Spleen (tissue), 11 donors: ENCODE results near the gene SEL1L3. TPM values are rescaled to one million over a fixed set of nuclear protein-coding genes. Genes with fewer than 3 reads are reported as not detected.

Source experiments
- DNase-seq: peaks from one replicate; pipeline ENCODE4 v3.0.0-alpha.2; 2020
- H3K27ac ChIP-seq, 8 donors: fragments of 200-600 bp; sonication (generic) in 7 of 8; 1 replicate in 4 of 8; 2 replicates in 4 of 8; pipeline versions ENCODE4 v1.5.0 to v1.8.0; 2016 to 2021; ENCODE audit warnings: inconsistent platforms in 4 of 8, mild to moderate bottlenecking in 4 of 8, moderate library complexity in 1 of 8
- H3K27me3 ChIP-seq, 7 donors: fragments of 200-600 bp; sonication (generic) in 6 of 7; replicated peaks in 1 of 7; 1 replicate in 4 of 7; 2 replicates in 3 of 7; pipeline versions ENCODE4 v1.5.0 to v1.8.0; 2016 to 2021; ENCODE audit warnings: inconsistent platforms in 3 of 7, mild to moderate bottlenecking in 1 of 7
- H3K36me3 ChIP-seq, 6 donors: fragments of 200-600 bp; sonication (generic) in 5 of 6; 1 replicate in 4 of 6; 2 replicates in 2 of 6; pipeline versions ENCODE4 v1.5.0 to v1.8.0; 2016 to 2021; ENCODE audit warnings: inconsistent platforms in 2 of 6
- H3K4me1 ChIP-seq, 6 donors: fragments of 200-600 bp; sonication (generic) in 5 of 6; 1 replicate in 3 of 6; 2 replicates in 3 of 6; pipeline versions ENCODE4 v1.5.0 to v1.8.0; 2016 to 2021; ENCODE audit warnings: inconsistent platforms in 3 of 6
- H3K4me3 ChIP-seq, 8 donors: fragments of 200-600 bp; sonication (generic) in 7 of 8; 1 replicate in 4 of 8; 2 replicates in 4 of 8; pipeline versions ENCODE4 v1.5.0 to v1.8.0; 2016 to 2021; ENCODE audit warnings: inconsistent platforms in 4 of 8, mild to moderate bottlenecking in 4 of 8, moderate library complexity in 2 of 8
- H3K9me3 ChIP-seq, 8 donors: fragments of 200-600 bp; sonication (generic) in 7 of 8; 1 replicate in 4 of 8; 2 replicates in 4 of 8; pipeline versions ENCODE4 v1.5.0 to v1.8.0; 2016 to 2021; ENCODE audit warnings: inconsistent platforms in 4 of 8
- CTCF ChIP-seq, 11 experiments: fragments of 200-600 bp in 7 of 11; fragments of 450-650 bp in 4 of 11; sonication (generic) in 4 of 11; IDR thresholded peaks in 8 of 11; conservative IDR thresholded peaks in 3 of 11; 1 replicate in 7 of 11; 2 replicates in 4 of 11; pipeline versions ENCODE4 v1.4.0 to v1.8.0; 2016 to 2021; ENCODE audit warnings: antibody characterized with exemption in 11 of 11, inconsistent platforms in 4 of 11, mild to moderate bottlenecking in 1 of 11
- POLR2A ChIP-seq, 3 donors: fragments of 450-650 bp; IDR thresholded peaks; one replicate each; pipeline ENCODE4 v1.5.1; 2017; ENCODE audit warnings: antibody characterized with exemption in 3 of 3, mild to moderate bottlenecking in 1 of 3
- POLR2AphosphoS5 ChIP-seq, 3 donors: sonication (generic); formaldehyde crosslinking; IDR thresholded peaks; one replicate each; pipeline ENCODE4 v1.5.1; 2017; ENCODE audit warnings: antibody characterized with exemption in 3 of 3
- WGBS, 5 donors: extraction: QIAGEN DNeasy Blood & Tissue Kit in 3 of 5; methylation state at CpG; one replicate each; pipeline versions ENCODE4 v1.1.5 to v1.1.7; 2013 to 2018; 5-methylcytosine and 5-hydroxymethylcytosine counted together
- intact Hi-C: fragments of 100-400 bp; cut with DNase I; formaldehyde crosslinking; loops from one replicate; pipeline ENCODE4 v1.15.0; 2023; ENCODE audit warnings: low total_unique reads
- polyA plus RNA-seq, 3 donors: library from polyadenylated mRNA; stranded (reverse); fragments of 200-250 nt; gene quantifications; one replicate each; pipeline ENCODE4 v1.2.1, GENCODE V29; 2013
- total RNA-seq, 7 donors: library from RNA; depleted of rRNA in 3 of 7; stranded (reverse); fragments of >200 nt in 3 of 7; fragmentation: NEBNext Ultra II Directional in 4 of 7; extraction: Animal tissue kit (Norgen Biotek cat#: 25700) in 4 of 7; gene quantifications; one replicate each; pipeline versions ENCODE4 v1.1.0 to v1.2.1, GENCODE V29; 2016 to 2021
- donor health status: healthy with polysubstance abuse.
- donor health status: DM: no; HTN: no; CAD: no; lungs with moderate emphysema.
- donor health status: DM: no; HTN: no; CAD: no.
- donor health status: Bipolar disorder and iron deficiency.
- donor health status: healthy.
- donor health status: DM: no; HTN: no; CAD: no.
- donor health status: DM: yes; HTN: yes; CAD: no.

Gene SEL1L3
- total and polyA plus RNA-seq, 10 donors: 59.0 to 319 (median 127) TPM

- Histone ChIP-seq H3K27ac (no peak overlapping the region), H3K4me1 (peaks cover 10 to 57% (median 37%) of the 10 kb centered on the region in 6 donors)
- WGBS, 5 donors: 78 to 96% (median 91%) methylated on average over 4 of the region's 4 CpGs
Observed at GRCh38 chr4:25882226-25882625, 19.4 kb upstream of the SEL1L3 start.

GRCh38 chr4:25881193-25881592 is 18.4 kb upstream of the SEL1L3 start:
- WGBS, 5 donors: 61 to 74% (median 73%) methylated on average over 4 of the region's 4 CpGs
- no peaks in the 10 kb centered on the region for H3K9me3 ChIP-seq
- no peaks in the 10 kb centered on the region for H3K36me3 ChIP-seq
- H3K27ac ChIP-seq: peak overlapping the region in 4 of 8 donors; percentile 58 to 84 (median 82)
- H3K4me3 ChIP-seq: no peak overlapping the region
- intact Hi-C loops: no loop called here
- peaks cover 10 to 67% (median 39%) of the 10 kb centered on the region in 6 donors for H3K4me1 ChIP-seq
- DNase-seq: no peak
- H3K27me3 ChIP-seq: no peaks in the 10 kb centered on the region
- TF ChIP-seq CTCF (IDR thresholded peaks at IDR 0.05 in 8 of 11, conservative IDR thresholded peaks at IDR 0.05 in 3 of 11): no peak

More at GRCh38 chr4:25882226-25882625, 19.4 kb upstream of the SEL1L3 start:
- DNase-seq: no peak
- TF ChIP-seq POLR2A (IDR thresholded peaks at IDR 0.05) (no peak), CTCF (IDR thresholded peaks at IDR 0.05 in 8 of 11, conservative IDR thresholded peaks at IDR 0.05 in 3 of 11) (no peak), POLR2AphosphoS5 (IDR thresholded peaks at IDR 0.05) (no peak)
- intact Hi-C loops: no loop called here
- H3K4me3 ChIP-seq: no peak overlapping the region
- H3K9me3 ChIP-seq: no peaks in the 10 kb centered on the region
- H3K36me3 ChIP-seq: no peaks in the 10 kb centered on the region
- no peaks in the 10 kb centered on the region for H3K27me3 ChIP-seq

GRCh38 chr4:25879991-25880651 is 17.3 kb upstream of the SEL1L3 start:
- H3K27ac ChIP-seq: peak overlapping the region in 7 of 8 donors; percentile 21 to 84 (median 58)
- no peak overlapping the region for H3K4me3 ChIP-seq
- no peaks in the 10 kb centered on the region for H3K36me3 ChIP-seq
- TF ChIP-seq POLR2A (IDR thresholded peaks at IDR 0.05) (no peak), CTCF (IDR thresholded peaks at IDR 0.05 in 8 of 11, conservative IDR thresholded peaks at IDR 0.05 in 3 of 11) (no peak), POLR2AphosphoS5 (IDR thresholded peaks at IDR 0.05) (peak in 1 of 3 donors; percentile 43)
- peaks cover 10 to 77% (median 42%) of the 10 kb centered on the region in 6 donors for H3K4me1 ChIP-seq
- H3K27me3 ChIP-seq: no peaks in the 10 kb centered on the region
- 50 to 66% (median 53%) methylated on average over 7 of the region's 7 CpGs for WGBS, 5 donors
- intact Hi-C loops: no loop called here
- no peak for DNase-seq
- no peaks in the 10 kb centered on the region for H3K9me3 ChIP-seq

GRCh38 chr4:25879587-25879986 is 16.8 kb upstream of the SEL1L3 start:
- Histone ChIP-seq H3K36me3 (no peaks in the 10 kb centered on the region), H3K4me1 (peaks cover 10 to 77% (median 39%) of the 10 kb centered on the region in 6 donors), H3K27ac (peak overlapping the region in 7 of 8 donors; percentile 21 to 84 (median 58)), H3K9me3 (no peaks in the 10 kb centered on the region), H3K4me3 (no peak overlapping the region), H3K27me3 (no peaks in the 10 kb centered on the region)
- no peak for DNase-seq
- WGBS, 5 donors: 90 to 98% (median 92%) methylated on average over 6 of the region's 6 CpGs
- intact Hi-C loops: no loop called here
- TF ChIP-seq CTCF (IDR thresholded peaks at IDR 0.05 in 8 of 11, conservative IDR thresholded peaks at IDR 0.05 in 3 of 11) (no peak), POLR2AphosphoS5 (IDR thresholded peaks at IDR 0.05) (no peak), POLR2A (IDR thresholded peaks at IDR 0.05) (no peak)
